Caki2 (cell line): ENCODE data around the gene CELSR1. TPM values are rescaled to one million over a fixed set of nuclear protein-coding genes. Genes with fewer than 3 reads are reported as not detected.

ENCODE experiments used
- DNase-seq: peaks from one replicate; pipeline ENCODE4 v3.0.0-alpha.2; 2015; ENCODE audit warnings: low read depth
- in situ Hi-C: cut with HindIII; loops from 2 replicates; pipeline ENCODE4 v1.10.0; 2016; ENCODE audit warnings: low sequenced_read_pairs, low pct_unique_long_range_greater_than_20kb, mixed read lengths
- total RNA-seq: library from RNA; depleted of rRNA; stranded (reverse); fragments of >200 nt; shearing (Covaris generic); gene quantifications from 2 replicates; pipeline ENCODE4 v1.2.3, GENCODE V29; 2014; ENCODE audit warnings: low replicate concordance; rRNA removed

Gene CELSR1, protein sequence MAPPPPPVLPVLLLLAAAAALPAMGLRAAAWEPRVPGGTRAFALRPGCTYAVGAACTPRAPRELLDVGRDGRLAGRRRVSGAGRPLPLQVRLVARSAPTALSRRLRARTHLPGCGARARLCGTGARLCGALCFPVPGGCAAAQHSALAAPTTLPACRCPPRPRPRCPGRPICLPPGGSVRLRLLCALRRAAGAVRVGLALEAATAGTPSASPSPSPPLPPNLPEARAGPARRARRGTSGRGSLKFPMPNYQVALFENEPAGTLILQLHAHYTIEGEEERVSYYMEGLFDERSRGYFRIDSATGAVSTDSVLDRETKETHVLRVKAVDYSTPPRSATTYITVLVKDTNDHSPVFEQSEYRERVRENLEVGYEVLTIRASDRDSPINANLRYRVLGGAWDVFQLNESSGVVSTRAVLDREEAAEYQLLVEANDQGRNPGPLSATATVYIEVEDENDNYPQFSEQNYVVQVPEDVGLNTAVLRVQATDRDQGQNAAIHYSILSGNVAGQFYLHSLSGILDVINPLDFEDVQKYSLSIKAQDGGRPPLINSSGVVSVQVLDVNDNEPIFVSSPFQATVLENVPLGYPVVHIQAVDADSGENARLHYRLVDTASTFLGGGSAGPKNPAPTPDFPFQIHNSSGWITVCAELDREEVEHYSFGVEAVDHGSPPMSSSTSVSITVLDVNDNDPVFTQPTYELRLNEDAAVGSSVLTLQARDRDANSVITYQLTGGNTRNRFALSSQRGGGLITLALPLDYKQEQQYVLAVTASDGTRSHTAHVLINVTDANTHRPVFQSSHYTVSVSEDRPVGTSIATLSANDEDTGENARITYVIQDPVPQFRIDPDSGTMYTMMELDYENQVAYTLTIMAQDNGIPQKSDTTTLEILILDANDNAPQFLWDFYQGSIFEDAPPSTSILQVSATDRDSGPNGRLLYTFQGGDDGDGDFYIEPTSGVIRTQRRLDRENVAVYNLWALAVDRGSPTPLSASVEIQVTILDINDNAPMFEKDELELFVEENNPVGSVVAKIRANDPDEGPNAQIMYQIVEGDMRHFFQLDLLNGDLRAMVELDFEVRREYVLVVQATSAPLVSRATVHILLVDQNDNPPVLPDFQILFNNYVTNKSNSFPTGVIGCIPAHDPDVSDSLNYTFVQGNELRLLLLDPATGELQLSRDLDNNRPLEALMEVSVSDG (N-terminal part only)
- total RNA-seq, result 94.1 and 98.7 TPM in 2 replicates

- peak; percentile 76 for DNase-seq
- in situ Hi-C loops, result no loop called here
These were observed at the start of gene CELSR1 for GRCh38 chr22:46537225-46537945. Gene CELSR1, minus strand, starts transcription at chr22:46537620. Its CDS starts 450 bp downstream, at chr22:46537170.

DNA sequence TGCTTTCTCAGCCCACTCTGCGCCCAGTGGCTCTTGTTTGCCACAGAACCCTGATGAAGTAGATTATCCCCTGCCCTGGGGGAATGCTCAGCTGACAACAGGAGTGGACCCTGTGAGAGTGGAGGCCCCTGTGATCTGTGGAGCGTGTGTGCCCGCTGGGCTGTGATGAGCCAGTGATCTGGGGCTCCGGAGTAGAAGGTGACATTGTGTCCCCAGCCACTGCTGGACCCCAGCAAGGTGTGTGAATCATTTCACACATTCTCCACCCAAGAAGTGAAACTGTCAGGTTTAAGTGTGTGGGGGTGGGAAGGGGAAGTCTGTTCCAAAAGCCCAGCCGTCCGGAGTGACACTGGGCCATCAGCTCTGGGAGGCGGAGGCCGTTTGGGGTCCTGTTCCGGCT is 49.6 kb upstream of the CELSR1 start:
- no peak for DNase-seq
- in situ Hi-C loops, result no loop called here

- DNase-seq, result no peak
- in situ Hi-C loops, result no loop called here
These were observed 49.2 kb upstream of the CELSR1 start for GRCh38 chr22:46586531-46587011.

- in situ Hi-C loops, result no loop called here
- no peak for DNase-seq
These were observed 48.7 kb upstream of the CELSR1 start for GRCh38 chr22:46586123-46586519.

- DNase-seq, result no peak
- in situ Hi-C loops, result no loop called here
These were observed 48.1 kb upstream of the CELSR1 start for GRCh38 chr22:46585340-46586122.

DNA sequence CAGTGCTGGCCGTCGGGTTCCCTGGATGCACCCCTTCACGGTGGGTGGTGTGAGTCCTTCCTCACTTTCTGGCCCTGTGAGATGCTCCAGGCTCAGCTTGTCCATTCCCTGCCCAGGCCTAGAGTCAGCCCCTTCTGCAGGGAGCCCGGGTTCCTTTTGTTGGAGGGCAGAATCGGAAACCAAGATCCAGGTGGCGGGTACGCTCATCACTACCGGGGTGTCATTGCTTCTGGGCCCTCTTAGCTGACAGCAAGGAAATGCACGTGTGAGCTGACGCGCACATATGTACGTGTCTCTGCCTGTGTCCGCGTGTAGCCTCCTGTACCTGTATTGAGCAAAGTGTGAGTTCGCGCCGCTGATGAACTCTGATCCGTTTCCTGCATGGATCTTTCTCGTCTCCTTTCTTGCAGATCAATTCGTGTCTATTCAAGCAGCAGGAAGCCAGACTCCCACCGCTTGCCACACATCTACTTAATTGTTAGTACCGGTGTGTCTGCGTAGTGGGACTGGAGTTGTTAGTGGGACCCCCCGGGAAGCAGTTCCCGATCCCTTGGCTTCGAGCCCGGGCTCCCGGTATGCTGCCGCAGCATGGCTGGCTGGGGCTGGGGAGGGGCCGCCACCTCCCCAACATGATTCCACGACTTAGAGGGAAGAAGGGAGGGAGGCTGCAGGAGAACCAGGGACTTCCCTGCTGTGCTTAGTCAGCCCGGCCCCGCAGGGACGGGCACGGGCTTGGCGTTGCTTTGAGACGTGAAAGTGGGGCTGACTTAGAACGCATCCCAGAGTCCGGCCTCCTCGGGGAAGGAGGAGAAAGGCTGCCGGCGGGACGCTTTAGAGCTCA is 46.9 kb upstream of the CELSR1 start:
- DNase-seq, result no peak
- in situ Hi-C loops, result no loop called here

GRCh38 chr22:46583571-46583970 is 46.2 kb upstream of the CELSR1 start:
- in situ Hi-C loops, result no loop called here
- DNase-seq, result no peak

DNA sequence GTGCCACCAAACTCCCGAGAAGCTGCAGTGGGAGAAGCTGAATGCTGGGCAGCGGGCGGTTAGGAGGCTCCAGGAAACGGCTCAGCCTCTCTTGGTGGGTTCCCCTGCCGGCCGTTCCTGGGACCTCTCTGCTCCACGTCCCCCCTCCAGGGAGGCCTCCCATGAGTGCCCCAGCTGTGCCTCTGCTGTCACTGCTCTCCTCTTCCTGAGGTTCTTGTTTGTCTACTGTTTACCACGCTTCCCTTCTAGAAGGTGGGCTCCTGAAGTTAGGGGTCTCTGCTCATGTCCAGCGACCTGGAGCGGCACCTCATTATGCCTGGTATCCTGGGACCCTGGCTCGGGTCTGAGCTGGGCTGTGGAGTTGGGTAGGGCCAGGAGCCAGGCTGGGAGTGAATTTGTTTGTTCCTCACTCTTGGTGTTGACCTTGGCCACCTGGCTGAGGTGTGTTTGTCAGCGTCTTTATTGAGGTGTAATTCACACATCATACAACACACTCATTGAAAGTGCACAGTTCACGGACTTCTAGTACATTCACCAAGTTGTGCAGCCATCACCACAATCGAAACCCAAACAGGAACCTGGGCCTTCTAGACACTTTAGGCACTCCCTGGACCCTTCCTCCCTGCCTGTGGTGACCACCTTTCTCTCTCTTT is 45.0 kb upstream of the CELSR1 start:
- in situ Hi-C loops, result no loop called here
- no peak for DNase-seq

GRCh38 chr22:46581538-46582244 is 44.3 kb upstream of the CELSR1 start:
- no peak for DNase-seq
- in situ Hi-C loops, result no loop called here

DNA sequence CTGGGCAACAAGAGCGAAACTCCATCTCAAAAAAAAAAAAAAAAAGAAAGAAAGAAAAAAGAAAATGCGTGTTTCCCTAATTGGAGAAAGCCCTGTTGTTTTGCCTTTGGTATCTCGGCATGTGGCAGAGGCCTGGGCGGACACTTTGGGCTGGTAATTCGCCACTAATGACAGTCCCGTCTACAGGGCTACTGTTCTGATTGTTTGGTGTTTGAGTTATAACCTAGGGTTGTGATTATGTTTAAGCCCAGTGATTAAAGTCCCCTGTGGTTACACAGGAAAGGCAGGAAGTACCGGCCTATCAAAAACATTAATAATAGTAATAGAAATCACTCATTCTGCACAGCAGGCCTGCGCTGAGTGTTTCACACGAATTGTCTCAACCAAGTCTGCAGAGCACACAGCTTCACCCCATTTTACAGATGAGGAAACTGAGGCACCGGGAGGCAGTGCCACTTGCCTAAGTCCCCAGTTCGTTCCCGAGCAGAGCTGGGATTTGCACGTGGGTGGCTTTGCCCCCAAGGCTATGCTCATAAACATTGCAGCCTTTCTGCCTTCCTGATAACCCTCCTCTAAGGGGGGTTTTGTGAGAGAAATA is 43.6 kb upstream of the CELSR1 start:
- no peak for DNase-seq
- in situ Hi-C loops, result no loop called here

- no peak for DNase-seq
- in situ Hi-C loops, result no loop called here
These were observed 42.5 kb upstream of the CELSR1 start for GRCh38 chr22:46579751-46580449.

GRCh38 chr22:46578824-46579561 is 41.6 kb upstream of the CELSR1 start:
- in situ Hi-C loops, result no loop called here
- no peak for DNase-seq

DNA sequence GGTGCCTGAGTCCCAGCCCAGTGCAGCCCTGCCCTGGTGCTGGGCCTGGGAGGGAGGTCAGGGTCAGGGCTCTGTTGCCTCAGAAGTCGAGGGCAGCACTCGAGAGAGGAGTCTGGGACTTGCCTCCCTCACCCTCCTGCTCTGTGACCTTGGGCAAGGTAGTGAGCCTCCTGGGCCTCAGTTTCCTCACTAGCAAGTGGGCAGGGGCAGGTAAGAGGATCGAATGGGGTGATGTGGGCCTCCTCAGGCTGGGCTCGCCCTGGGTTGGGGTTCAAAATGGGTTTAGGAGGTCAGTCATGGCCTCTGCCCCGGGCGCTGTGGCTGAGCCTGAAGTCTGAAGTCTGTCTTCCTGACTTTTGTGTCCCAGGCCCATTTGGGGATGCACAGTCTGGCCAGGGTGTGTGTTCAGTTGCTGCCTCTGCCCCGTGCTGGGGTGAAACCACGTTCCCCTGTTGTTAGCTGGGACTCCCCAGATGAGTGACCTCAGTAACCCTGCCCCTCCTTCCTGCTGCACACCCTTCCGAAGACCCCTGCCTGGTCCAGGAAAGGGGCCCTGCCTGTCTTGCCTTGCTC is 40.9 kb upstream of the CELSR1 start:
- no peak for DNase-seq
- in situ Hi-C loops, result no loop called here
